Ovary (tissue), 3 donors: ENCODE measurements around the gene NUDT8.

Experiments
- POLR2A ChIP-seq: fragments of 450-650 bp; IDR thresholded peaks from one replicate; pipeline ENCODE4 v1.6.1; 2017; ENCODE audit warnings: antibody characterized with exemption, mild to moderate bottlenecking, moderate library complexity
- TF ChIP-seq, protein P1 (sequence below), 3 donors: fragments of 450-650 bp in 2 of 3; fragments of 200-600 bp in 1 of 3; IDR thresholded peaks; one replicate each; pipeline versions ENCODE4 v1.5.1 to v1.8.0; 2016 to 2022; ENCODE audit warnings: antibody characterized with exemption in 3 of 3, mild to moderate bottlenecking in 1 of 3
- donor health status: DM: no; HTN: no; CAD: no.

DNA sequence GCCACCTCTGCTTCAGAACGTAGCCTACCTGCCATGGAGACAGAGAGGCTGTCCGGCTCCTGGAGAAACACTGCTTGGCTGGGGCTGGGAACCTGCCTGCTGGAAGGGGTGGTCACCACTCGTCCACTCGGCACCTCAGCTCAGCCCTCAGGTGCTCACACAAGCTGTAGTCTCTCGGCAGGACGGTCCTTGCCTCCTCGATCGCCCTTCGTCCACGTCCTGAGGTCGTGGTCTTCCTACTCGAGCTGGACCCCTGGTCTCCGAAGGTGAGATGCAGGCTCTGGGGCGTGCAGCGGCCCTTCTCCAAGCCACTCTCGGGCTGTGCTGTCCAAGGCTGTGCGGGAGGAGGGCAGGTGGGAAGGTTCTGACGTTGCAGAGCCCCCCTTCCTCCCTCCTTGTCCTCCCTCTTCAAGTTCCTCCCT, 9.7 kb upstream of the NUDT8 start, which contains the start of gene TBX10:
- TF ChIP-seq, protein P1, sequence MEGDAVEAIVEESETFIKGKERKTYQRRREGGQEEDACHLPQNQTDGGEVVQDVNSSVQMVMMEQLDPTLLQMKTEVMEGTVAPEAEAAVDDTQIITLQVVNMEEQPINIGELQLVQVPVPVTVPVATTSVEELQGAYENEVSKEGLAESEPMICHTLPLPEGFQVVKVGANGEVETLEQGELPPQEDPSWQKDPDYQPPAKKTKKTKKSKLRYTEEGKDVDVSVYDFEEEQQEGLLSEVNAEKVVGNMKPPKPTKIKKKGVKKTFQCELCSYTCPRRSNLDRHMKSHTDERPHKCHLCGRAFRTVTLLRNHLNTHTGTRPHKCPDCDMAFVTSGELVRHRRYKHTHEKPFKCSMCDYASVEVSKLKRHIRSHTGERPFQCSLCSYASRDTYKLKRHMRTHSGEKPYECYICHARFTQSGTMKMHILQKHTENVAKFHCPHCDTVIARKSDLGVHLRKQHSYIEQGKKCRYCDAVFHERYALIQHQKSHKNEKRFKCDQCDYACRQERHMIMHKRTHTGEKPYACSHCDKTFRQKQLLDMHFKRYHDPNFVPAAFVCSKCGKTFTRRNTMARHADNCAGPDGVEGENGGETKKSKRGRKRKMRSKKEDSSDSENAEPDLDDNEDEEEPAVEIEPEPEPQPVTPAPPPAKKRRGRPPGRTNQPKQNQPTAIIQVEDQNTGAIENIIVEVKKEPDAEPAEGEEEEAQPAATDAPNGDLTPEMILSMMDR (IDR thresholded peaks at IDR 0.05), result no peak
- no peak for TF ChIP-seq POLR2A
